HG03103 (cell line): ENCODE data around the gene ATXN2L.
"Not testable (repeated sequence)": the region's sequence is repeated elsewhere in the genome, so short reads cannot be mapped to it uniquely, and the experiment has no call there.

Experiments
- ATAC-seq: cut with Tn5 transposase; IDR thresholded peaks from one replicate; pipeline ENCODE4 v1.9.1; 2021; ENCODE audit warnings: low read depth; ENCODE audit not compliant: unreplicated experiment

Gene ATXN2L

GRCh38 chr16:28822520-28823290, at the start of gene ATXN2L:
TSS of gene ATXN2L (plus strand) at chr16:28822999. CDS start at chr16:28823260, 261 bp downstream.
- peak; percentile 43 for ATAC-seq

GRCh38 chr16:28781697-28782096, 41.1 kb upstream of the ATXN2L start:
- ATAC-seq: not testable (repeated sequence)

GRCh38 chr16:28782357-28782756, 40.4 kb upstream of the ATXN2L start:
- ATAC-seq: not testable (repeated sequence)

- ATAC-seq: not testable (repeated sequence)
Measured at GRCh38 chr16:28802235-28803019, 20.4 kb upstream of the ATXN2L start.

- not testable (repeated sequence) for ATAC-seq
Measured at GRCh38 chr16:28807445-28808120, 15.2 kb upstream of the ATXN2L start.

GRCh38 chr16:28820016-28820415, 2.8 kb upstream of the ATXN2L start:
- ATAC-seq: no peak

GRCh38 chr16:28820546-28820945, 2.3 kb upstream of the ATXN2L start:
- ATAC-seq: not testable (repeated sequence)

GRCh38 chr16:28821874-28822519, 802 bp upstream of the ATXN2L start:
- ATAC-seq: no peak

- ATAC-seq: peak; percentile 18
Measured at GRCh38 chr16:28823291-28823872, 583 bp downstream of the ATXN2L start.

GRCh38 chr16:28823873-28824716, 1.3 kb downstream of the ATXN2L start:
- ATAC-seq: peak; percentile 58

GRCh38 chr16:28824717-28824973, 1.8 kb downstream of the ATXN2L start:
- no peak for ATAC-seq

- no peak for ATAC-seq
Measured at GRCh38 chr16:28826141-28826540, 3.3 kb downstream of the ATXN2L start.

- ATAC-seq: no peak
Measured at GRCh38 chr16:28829747-28830146, 6.9 kb downstream of the ATXN2L start.

GRCh38 chr16:28830531-28830930, 7.7 kb downstream of the ATXN2L start:
- ATAC-seq: no peak

- ATAC-seq: no peak
Measured at GRCh38 chr16:28834349-28834748, 11.6 kb downstream of the ATXN2L start.

- no peak for ATAC-seq
Measured at GRCh38 chr16:28834873-28835863, 12.4 kb downstream of the ATXN2L start.

GRCh38 chr16:28835864-28836760, 13.3 kb downstream of the ATXN2L start:
- no peak for ATAC-seq

GRCh38 chr16:28836761-28837064, 13.9 kb downstream of the ATXN2L start:
- ATAC-seq: no peak
